NCI-H526 (cell line): ENCODE data around the gene PLD4.
A peak's percentile ranks its signal among the peaks of the same experiment; 100 is the strongest.
"Not testable (repeated sequence)": the region's sequence is repeated elsewhere in the genome, so short reads cannot be mapped to it uniquely, and the experiment has no call there.

Experiments
- DNase-seq, 2 experiments: peaks; one replicate each; lab custom pipeline; 2025; lab: John Stamatoyannopoulos, UW

PLD4 gene

GRCh38 chr14:104924421-104925213 lies at the start of gene PLD4:
Gene PLD4 (plus strand): TSS chr14:104924879. CDS start chr14:104927141, 2,262 bp downstream.
- DNase-seq: no peak

GRCh38 chr14:104875412-104875751 lies 49.3 kb upstream of the PLD4 start:
- no peak for DNase-seq

- DNase-seq: no peak
Measured at GRCh38 chr14:104875811-104876210, 48.9 kb upstream of the PLD4 start.

GRCh38 chr14:104876251-104876699 lies 48.4 kb upstream of the PLD4 start:
- DNase-seq: peak in 1 of 2 experiments; percentile 38

- DNase-seq: no peak
Measured at GRCh38 chr14:104877066-104877805, 47.4 kb upstream of the PLD4 start.

GRCh38 chr14:104877806-104878550 lies 46.7 kb upstream of the PLD4 start:
- DNase-seq: no peak

- no peak for DNase-seq
Measured at GRCh38 chr14:104878582-104878981, 46.1 kb upstream of the PLD4 start.

GRCh38 chr14:104879201-104879982 lies 45.3 kb upstream of the PLD4 start:
- DNase-seq: no peak

- no peak for DNase-seq
Measured at GRCh38 chr14:104879983-104880565, 44.6 kb upstream of the PLD4 start.

GRCh38 chr14:104880584-104881210 lies 44.0 kb upstream of the PLD4 start:
- DNase-seq: no peak

- DNase-seq: no peak
Measured at GRCh38 chr14:104881369-104881979, 43.2 kb upstream of the PLD4 start.

GRCh38 chr14:104882325-104882973 lies 42.2 kb upstream of the PLD4 start:
- DNase-seq: peak in 1 of 2 experiments; percentile 54

- DNase-seq: no peak
Measured at GRCh38 chr14:104882991-104883660, 41.6 kb upstream of the PLD4 start.

- DNase-seq: no peak
Measured at GRCh38 chr14:104883681-104884361, 40.9 kb upstream of the PLD4 start.

- not testable (repeated sequence) for DNase-seq
Measured at GRCh38 chr14:104884381-104884780, 40.3 kb upstream of the PLD4 start.

- no peak for DNase-seq
Measured at GRCh38 chr14:104885031-104885972, 39.4 kb upstream of the PLD4 start.

- no peak for DNase-seq
Measured at GRCh38 chr14:104885973-104886689, 38.5 kb upstream of the PLD4 start.
